Placental epithelial cell (primary cell): ENCODE measurements around the gene TMPRSS15. TPM values are rescaled to one million over a fixed set of nuclear protein-coding genes. Genes with fewer than 3 reads are reported as not detected.

ENCODE experiments used
- total RNA-seq: library from RNA; depleted of rRNA; stranded (reverse); fragments of >200 nt; gene quantifications from 2 replicates; pipeline ENCODE4 v1.2.3, GENCODE V29; 2012

The TMPRSS15 gene
- total RNA-seq: not detected in 2 replicates

GRCh38 chr21:18403735-18404450 is at the start of gene TMPRSS15:
Gene TMPRSS15 (minus strand): TSS chr21:18403785. CDS start chr21:18403622, 163 bp downstream.

GRCh38 chr21:18244671-18245463 is 158.7 kb downstream of the TMPRSS15 start, which contains the start of gene CHODL:
Gene CHODL (plus strand): TSS chr21:18244833. CDS start chr21:18245224, 391 bp downstream.

Other genes with a start within 250 kb of the TMPRSS15 start
- gene CHODL, start 159.0 kb downstream of the TMPRSS15 start, total RNA-seq: 0.33 and 0.79 TPM in 2 replicates